GM21717 (cell line): ENCODE results near the gene SPRTN.

Experiments used
- ATAC-seq: cut with Tn5 transposase; IDR thresholded peaks from one replicate; pipeline ENCODE4 v1.9.1; 2021; ENCODE audit warnings: mild to moderate bottlenecking, moderate library complexity; ENCODE audit not compliant: unreplicated experiment

The SPRTN gene, protein sequence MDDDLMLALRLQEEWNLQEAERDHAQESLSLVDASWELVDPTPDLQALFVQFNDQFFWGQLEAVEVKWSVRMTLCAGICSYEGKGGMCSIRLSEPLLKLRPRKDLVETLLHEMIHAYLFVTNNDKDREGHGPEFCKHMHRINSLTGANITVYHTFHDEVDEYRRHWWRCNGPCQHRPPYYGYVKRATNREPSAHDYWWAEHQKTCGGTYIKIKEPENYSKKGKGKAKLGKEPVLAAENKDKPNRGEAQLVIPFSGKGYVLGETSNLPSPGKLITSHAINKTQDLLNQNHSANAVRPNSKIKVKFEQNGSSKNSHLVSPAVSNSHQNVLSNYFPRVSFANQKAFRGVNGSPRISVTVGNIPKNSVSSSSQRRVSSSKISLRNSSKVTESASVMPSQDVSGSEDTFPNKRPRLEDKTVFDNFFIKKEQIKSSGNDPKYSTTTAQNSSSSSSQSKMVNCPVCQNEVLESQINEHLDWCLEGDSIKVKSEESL

GRCh38 chr1:231338270-231339128 lies at the start of gene SPRTN:
TSS of gene SPRTN (plus strand) at chr1:231338293. CDS start at chr1:231338384, 91 bp downstream.
- ATAC-seq, result peak; percentile 18

DNA sequence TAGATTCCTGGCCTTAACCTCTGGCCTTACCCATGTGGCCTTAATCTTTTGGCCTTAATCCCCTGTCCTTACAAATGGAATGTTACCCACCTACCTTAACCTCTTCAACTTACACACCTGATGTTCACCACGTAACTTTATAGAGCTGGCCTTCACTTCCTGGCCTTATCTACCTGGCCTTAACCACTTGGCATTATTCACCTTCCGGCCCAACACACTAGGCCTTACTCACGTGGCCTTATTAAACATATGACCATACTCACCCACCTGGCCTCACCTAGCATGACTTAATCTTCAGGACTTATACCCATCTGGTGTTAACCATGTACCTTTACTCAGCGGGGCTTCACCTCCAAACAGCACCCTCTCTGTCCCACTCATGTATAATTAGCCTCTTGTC lies 42.2 kb upstream of the SPRTN start:
- ATAC-seq, result no peak

GRCh38 chr1:231301990-231302389 lies 36.1 kb upstream of the SPRTN start:
- ATAC-seq, result no peak

DNA sequence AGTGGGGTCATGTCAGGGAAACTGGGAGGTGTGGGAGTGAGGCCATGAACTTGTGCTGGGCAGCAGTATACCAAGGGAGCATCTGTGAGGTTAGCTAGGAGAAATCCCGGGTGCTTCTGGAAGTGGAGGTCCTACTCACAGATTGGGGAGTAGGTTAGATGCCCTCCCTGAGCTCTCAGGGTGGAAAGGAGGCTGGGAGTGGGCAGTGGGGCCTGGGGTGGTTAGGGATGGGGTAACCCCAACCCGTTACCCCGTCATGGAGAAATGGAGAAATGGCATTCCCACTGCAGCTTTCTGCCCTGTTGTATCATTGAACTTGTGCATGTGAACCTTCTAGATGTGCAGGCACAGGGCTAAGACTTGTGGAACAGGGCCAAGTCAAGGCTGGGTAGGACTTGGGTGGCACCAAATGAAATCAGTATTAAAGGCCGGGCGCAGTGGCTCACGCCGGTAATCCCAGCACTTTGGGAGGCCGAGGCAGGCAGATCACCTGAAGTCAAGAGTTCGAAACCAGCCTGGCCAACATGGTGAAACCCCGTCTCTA lies 27.6 kb upstream of the SPRTN start:
- ATAC-seq, result no peak

DNA sequence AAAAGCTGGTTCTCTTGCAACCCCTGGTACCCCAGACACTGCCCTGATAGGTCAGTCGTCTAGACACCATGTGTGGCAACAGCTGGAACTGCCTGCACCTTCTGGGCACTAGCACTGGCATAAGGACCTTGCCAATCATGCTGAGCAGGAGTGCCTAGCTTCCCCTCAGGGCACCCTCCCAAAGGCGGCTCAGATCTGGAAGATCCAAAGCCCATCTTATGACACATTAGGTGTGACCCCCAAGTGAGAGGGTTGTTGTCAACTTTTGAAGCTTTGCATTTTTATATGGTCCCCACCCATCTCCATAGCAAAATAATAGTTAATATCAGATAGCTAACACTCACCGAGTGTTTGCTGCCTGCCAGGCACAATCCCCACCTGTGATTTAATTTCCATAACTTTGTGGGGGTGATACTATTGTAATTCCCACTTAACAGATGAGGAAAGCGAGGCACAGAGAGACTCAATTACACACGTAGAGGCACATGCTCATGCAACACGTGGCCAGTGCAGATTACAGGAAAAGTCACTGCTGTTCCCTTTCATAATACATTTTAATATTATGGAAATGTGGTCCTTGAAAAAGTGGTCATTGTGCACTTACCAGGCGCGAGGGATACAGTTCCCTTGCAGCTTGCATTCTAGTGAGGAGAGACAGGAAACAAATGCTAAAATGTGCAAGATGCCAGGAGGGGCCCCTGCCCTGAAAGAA lies 26.2 kb upstream of the SPRTN start:
- ATAC-seq, result no peak

- ATAC-seq, result no peak
These were observed 25.7 kb upstream of the SPRTN start for GRCh38 chr1:231312432-231312788.

GRCh38 chr1:231313661-231314060 lies 24.4 kb upstream of the SPRTN start:
- ATAC-seq, result no peak

- peak; percentile 89 for ATAC-seq
These were observed 22.2 kb upstream of the SPRTN start for GRCh38 chr1:231315887-231316286.

- no peak for ATAC-seq
These were observed 20.6 kb upstream of the SPRTN start for GRCh38 chr1:231317306-231318014.

DNA sequence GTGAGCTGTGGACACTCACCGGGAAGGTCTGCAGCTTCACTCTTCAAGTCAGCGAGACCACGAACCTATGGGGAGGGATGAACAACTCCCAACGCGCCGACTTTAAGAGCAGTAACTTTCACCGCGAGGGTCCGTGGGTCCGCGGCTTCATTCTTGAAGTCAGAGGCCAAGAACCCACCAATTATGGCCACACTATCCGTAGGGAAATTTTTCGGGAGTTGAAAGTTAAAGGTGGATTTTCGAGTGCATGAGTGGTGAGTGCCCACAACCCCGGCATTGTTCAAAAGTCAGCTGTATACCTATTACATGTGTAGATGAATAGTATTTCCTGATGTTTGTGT lies 20.1 kb upstream of the SPRTN start:
- ATAC-seq, result no peak

GRCh38 chr1:231318568-231318967 lies 19.5 kb upstream of the SPRTN start:
- ATAC-seq, result no peak

DNA sequence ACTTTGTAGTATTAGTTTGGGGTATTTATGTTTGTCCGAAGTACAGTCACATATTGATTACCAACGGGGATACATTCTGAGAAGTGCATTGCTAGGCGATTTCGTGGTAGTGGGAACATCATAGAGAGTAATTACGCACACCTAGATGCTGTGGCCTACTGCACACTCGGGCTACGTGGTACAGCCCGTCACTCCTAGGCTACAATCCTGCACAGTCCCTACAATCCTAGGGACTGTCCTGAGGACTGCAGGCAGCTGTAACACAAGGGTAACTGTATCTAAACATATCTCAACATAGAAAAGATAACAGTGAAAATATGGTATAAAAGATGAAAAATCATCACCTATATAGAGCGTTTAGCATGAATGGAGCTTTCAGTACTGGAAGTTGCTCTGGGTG lies 19.0 kb upstream of the SPRTN start:
- ATAC-seq, result no peak

DNA sequence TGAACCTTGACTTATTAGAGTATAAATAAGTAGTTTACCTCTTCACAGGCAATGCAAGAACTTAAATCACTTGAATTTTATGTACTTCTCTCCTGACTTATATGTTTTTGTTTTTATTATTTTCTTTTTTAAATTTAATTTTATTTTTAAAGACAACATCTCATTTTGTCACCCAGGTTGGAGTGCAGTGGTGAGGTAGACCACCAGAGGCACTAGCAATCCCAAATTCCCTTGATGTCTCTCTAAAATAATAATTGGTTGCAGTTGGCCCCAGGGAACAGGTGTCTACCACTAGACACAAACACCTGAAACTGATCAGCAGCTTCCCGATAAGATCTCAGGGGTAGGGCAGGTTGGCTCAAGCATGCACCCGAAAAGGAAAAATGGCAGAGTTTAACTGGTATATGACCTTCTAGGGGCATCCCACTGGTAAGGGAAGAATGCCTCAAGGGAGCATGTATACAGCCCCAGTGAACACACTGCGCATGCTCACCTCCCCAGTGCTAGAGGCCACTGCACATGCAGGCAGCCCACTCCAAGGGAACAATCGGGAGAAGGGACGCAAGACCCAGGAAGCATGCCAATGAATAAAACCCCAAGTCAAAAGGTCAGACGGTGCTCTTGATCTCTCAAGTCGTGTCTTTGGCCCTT lies 15.1 kb upstream of the SPRTN start:
- no peak for ATAC-seq

DNA sequence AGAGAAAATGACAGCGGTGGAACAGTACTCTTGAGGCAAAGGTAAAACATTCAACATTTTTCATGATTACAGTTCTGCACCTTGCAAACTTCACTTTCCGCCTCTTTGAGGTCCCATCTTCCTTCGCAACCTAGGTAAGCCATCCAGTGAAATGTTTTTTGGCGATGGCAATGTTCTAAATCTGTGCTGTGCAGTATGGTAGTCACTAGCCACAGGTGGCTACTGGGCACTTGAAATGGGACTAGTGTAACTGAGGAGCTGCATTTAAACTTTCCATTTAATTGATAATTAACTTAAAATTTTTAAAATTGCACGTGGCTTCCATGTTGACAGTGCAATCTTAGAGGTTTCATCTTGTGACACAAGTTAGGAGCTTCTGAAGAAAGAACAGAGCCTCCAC lies 13.4 kb upstream of the SPRTN start:
- ATAC-seq, result no peak

GRCh38 chr1:231326248-231326647 lies 11.8 kb upstream of the SPRTN start:
- ATAC-seq, result no peak

DNA sequence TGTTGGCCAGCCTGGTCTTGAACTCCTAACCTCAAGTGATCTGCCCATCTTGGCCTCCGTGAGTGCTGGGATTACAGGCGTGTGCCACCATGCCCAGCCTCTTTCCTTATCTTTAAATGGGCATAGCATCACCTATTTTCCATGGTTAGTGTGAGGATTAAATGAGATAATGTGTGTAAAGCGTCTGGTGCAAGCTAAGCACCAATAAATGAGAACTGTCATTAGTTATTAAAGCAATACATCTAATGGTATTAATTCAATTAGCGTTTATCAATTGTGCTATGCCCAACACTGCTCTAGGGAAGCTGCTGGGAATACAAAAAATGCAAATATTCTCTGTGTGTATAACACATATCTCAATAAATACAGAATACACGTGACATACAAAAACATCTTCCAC lies 10.5 kb upstream of the SPRTN start:
- no peak for ATAC-seq

DNA sequence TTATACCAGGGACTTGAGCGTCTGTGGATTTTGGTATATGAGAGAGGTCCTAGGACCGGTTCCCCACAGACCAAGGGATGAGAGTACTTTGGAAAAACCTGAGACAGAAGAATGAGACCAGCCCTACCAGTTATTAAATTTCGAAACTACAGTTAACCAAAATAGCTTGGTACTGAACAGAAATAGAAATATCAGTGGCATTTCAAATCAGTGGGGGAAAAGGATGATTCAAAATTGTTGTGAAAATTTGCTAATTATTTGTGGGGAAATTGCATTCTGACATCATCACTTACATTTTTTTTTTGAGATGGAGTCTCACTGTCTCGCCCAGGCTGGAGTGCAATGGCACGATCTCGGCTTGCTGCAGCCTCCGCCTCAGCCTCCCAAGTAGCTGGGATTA lies 8.6 kb upstream of the SPRTN start:
- ATAC-seq, result no peak

DNA sequence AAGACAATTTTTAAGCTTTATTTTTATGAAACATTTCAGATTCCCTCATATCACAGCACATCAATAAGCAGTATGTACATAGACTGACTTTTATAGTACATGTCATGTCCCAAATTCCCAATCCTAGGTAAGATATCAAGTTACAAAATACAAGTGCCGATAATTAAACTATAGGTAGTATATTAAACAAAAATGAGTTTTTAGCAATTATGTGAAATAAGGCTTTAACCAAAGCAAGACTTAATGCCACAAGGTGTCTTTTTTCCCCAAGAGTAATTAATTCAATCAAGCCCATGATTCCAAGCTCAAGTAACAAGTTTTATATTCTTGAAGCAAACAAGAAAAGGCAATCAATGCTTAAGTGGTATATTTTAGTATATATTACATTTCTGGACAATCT lies 5.3 kb upstream of the SPRTN start:
- no peak for ATAC-seq

DNA sequence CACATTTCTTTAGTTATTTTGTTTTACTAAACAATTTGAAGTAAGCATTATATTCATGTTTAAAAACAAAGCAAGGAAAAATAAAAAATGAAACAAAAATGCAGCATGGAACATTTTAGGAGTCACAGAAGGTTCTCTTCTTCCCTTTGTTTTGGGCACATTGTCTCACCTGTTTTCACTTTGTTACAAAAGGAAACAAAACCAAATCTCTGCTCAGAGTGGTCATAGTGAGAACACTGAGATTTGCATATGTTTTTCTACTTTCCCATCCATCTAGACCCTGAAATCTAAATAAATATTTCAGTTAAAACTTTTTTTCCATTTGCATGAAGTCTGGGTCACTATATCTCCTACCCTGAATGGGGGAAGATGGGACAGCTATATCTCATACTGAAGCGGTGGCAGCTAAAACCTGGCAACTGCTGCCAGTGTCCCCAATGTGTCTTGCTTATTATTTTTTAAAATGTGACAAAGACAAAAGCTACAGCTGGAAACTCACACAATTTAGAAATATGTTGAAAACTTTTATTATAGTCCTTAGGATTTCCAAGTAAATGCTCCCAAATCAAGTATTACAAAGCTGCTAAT lies 3.9 kb upstream of the SPRTN start:
- no peak for ATAC-seq

GRCh38 chr1:231334952-231335351 lies 3.1 kb upstream of the SPRTN start:
- no peak for ATAC-seq
